Activated CD8-positive, alpha-beta memory T cell treated with anti-CD3 and anti-CD28 coated beads for 4 hours (primary cell): Measurements from ENCODE around the gene MICAL2.

Source experiments
- DNase-seq, 2 donors: peaks; one replicate each; pipeline ENCODE4 v3.0.0-alpha.2; 2020; ENCODE audit warnings: low read depth in 2 of 2

MICAL2 gene

GRCh38 chr11:12188548-12189317 lies 78.3 kb downstream of the MICAL2 start:
- no peak for DNase-seq

GRCh38 chr11:12189543-12190235 lies 79.3 kb downstream of the MICAL2 start:
- no peak for DNase-seq

GRCh38 chr11:12190511-12190910 lies 80.1 kb downstream of the MICAL2 start:
- no peak for DNase-seq

GRCh38 chr11:12192794-12193514 lies 82.6 kb downstream of the MICAL2 start:
- no peak for DNase-seq

- no peak for DNase-seq
These were observed 83.3 kb downstream of the MICAL2 start for GRCh38 chr11:12193515-12194336.

- peak in 1 of 2 donors; percentile 24 for DNase-seq
These were observed 85.4 kb downstream of the MICAL2 start for GRCh38 chr11:12195768-12196167.

- DNase-seq: no peak
These were observed 85.9 kb downstream of the MICAL2 start for GRCh38 chr11:12196308-12196707.

GRCh38 chr11:12196872-12197271 lies 86.5 kb downstream of the MICAL2 start:
- no peak for DNase-seq

- DNase-seq: no peak
These were observed 88.1 kb downstream of the MICAL2 start for GRCh38 chr11:12198251-12199222.

- no peak for DNase-seq
These were observed 89.0 kb downstream of the MICAL2 start for GRCh38 chr11:12199231-12199948.

GRCh38 chr11:12200279-12200990 lies 90.0 kb downstream of the MICAL2 start:
- DNase-seq: no peak

GRCh38 chr11:12200991-12201985 lies 90.9 kb downstream of the MICAL2 start:
- no peak for DNase-seq

GRCh38 chr11:12202661-12203310 lies 92.4 kb downstream of the MICAL2 start:
- no peak for DNase-seq

GRCh38 chr11:12204506-12204905 lies 94.1 kb downstream of the MICAL2 start:
- DNase-seq: no peak

GRCh38 chr11:12205330-12205729 lies 94.9 kb downstream of the MICAL2 start:
- DNase-seq: no peak

- no peak for DNase-seq
These were observed 96.1 kb downstream of the MICAL2 start for GRCh38 chr11:12206529-12206928.

- DNase-seq: no peak
These were observed 97.2 kb downstream of the MICAL2 start for GRCh38 chr11:12207384-12208150.
